Chondrocyte (in vitro differentiated cells): ENCODE data around the gene ATXN7L3B. TPM values are rescaled to one million over a fixed set of nuclear protein-coding genes. Genes with fewer than 3 reads are reported as not detected.

Experiments
- DNase-seq: peaks from one replicate; pipeline ENCODE4 v3.0.0; 2021; ENCODE audit warnings: mixed read lengths, low spot score
- H3K27ac Mint-ChIP-seq: one replicate; pipeline ENCODE4 v1.8.0; 2021; ENCODE audit warnings: mild to moderate bottlenecking, moderate library complexity, mixed read lengths; ENCODE audit not compliant: unreplicated experiment
- H3K27me3 Mint-ChIP-seq: 2 replicates; pipeline ENCODE4 v1.8.0; 2021; ENCODE audit warnings: low read depth, mixed read lengths
- H3K36me3 Mint-ChIP-seq: 2 replicates; pipeline ENCODE4 v1.8.0; 2021; ENCODE audit warnings: low read depth, mixed read lengths
- H3K4me1 Mint-ChIP-seq: 2 replicates; pipeline ENCODE4 v1.8.0; 2021; ENCODE audit warnings: low read depth, mild to moderate bottlenecking, mixed read lengths
- H3K4me3 Mint-ChIP-seq: one replicate; pipeline ENCODE4 v1.8.0; 2021; ENCODE audit warnings: mild to moderate bottlenecking, moderate library complexity, mixed read lengths; ENCODE audit not compliant: unreplicated experiment
- H3K9me3 Mint-ChIP-seq: 2 replicates; pipeline ENCODE4 v1.8.0; 2021; ENCODE audit warnings: low read depth, mixed read lengths
- total RNA-seq: library from RNA; stranded (reverse); gene quantifications from 3 replicates; pipeline ENCODE4 v1.2.1, GENCODE V29; 2021
- TF ChIP-seq, protein P1 (sequence below): fragments of 200-600 bp; sonication (generic); IDR thresholded peaks from 2 replicates; pipeline ENCODE4 v1.5.0; 2021; ENCODE audit warnings: antibody characterized with exemption, mild to moderate bottlenecking, moderate library complexity

ATXN7L3B gene
- total RNA-seq, 1 donor from 2014 or later = 24.3 TPM

DNA sequence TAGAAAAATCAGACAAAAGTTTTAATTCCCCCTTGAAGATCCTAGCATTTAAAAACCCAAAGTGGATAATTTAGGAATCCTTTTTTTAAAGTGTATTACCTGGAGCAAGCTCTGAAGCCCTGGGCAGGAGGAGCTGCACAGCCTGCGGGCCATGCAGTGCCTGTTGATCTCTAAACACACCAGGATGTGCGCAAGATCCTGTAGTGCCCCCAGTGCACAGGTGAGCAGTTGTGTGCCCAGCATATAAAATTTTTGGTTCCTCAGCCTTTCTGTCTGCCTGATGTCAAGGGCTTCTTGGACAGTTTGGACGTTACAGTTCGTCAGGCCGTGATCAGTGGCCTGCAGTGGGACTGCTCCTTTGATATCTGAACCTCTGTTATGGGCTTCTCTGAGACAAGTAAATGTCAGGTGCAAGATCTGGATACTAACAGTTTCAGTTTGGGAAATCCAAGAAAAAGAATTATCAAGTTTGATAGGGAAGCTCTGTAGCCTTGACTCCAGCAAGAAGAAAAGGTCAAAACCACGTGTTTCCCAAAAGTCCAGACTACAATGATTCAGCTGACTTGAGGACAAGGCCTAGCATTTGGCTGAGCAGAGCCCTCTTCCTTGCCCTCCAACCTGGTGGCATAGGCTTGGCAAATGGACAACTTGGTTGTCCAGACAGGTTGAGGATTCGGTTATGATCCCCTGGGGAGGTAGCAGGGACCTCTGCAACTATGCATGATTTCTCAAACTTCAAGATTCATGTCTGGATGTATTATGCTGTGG is 1.0 kb downstream of the ATXN7L3B start:
- H3K4me1 Mint-ChIP-seq = peaks cover 49% of the 10 kb centered on the region
- H3K36me3 Mint-ChIP-seq = peaks cover 29% of the 10 kb centered on the region
- no peaks in the 10 kb centered on the region for H3K27me3 Mint-ChIP-seq
- peak overlapping the region; percentile 99 for H3K27ac Mint-ChIP-seq
- peak overlapping the region; percentile 97 for H3K4me3 Mint-ChIP-seq
- TF ChIP-seq, protein P1, sequence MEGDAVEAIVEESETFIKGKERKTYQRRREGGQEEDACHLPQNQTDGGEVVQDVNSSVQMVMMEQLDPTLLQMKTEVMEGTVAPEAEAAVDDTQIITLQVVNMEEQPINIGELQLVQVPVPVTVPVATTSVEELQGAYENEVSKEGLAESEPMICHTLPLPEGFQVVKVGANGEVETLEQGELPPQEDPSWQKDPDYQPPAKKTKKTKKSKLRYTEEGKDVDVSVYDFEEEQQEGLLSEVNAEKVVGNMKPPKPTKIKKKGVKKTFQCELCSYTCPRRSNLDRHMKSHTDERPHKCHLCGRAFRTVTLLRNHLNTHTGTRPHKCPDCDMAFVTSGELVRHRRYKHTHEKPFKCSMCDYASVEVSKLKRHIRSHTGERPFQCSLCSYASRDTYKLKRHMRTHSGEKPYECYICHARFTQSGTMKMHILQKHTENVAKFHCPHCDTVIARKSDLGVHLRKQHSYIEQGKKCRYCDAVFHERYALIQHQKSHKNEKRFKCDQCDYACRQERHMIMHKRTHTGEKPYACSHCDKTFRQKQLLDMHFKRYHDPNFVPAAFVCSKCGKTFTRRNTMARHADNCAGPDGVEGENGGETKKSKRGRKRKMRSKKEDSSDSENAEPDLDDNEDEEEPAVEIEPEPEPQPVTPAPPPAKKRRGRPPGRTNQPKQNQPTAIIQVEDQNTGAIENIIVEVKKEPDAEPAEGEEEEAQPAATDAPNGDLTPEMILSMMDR = no peak
- H3K9me3 Mint-ChIP-seq = no peaks in the 10 kb centered on the region
- DNase-seq = no peak

DNA sequence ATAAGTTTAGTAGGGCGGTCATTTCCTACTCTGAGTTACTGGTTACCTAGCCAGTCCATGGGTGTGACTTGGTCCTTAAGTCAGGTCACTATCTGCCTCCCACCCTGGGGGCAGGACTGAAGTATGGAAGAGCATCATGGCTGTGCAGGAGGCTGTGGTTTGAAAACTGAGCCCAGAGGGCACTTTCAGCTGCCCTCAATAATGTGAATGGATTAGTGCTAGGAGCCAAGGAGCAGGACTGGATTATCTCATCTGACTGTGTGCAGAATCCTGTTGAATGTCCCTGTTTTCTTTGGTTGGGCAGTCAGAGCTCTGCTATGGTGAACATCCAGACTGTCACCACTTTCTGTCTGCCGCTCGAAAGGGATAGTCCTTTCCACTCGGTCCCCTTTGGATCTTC is 1.6 kb downstream of the ATXN7L3B start:
- peaks cover 49% of the 10 kb centered on the region for H3K4me1 Mint-ChIP-seq
- no peak for DNase-seq
- H3K27me3 Mint-ChIP-seq = no peaks in the 10 kb centered on the region
- H3K9me3 Mint-ChIP-seq = no peaks in the 10 kb centered on the region
- H3K36me3 Mint-ChIP-seq = peaks cover 29% of the 10 kb centered on the region
- TF ChIP-seq, protein P1 = no peak
- H3K4me3 Mint-ChIP-seq = peak overlapping the region; percentile 97
- peak overlapping the region; percentile 17 for H3K27ac Mint-ChIP-seq

DNA sequence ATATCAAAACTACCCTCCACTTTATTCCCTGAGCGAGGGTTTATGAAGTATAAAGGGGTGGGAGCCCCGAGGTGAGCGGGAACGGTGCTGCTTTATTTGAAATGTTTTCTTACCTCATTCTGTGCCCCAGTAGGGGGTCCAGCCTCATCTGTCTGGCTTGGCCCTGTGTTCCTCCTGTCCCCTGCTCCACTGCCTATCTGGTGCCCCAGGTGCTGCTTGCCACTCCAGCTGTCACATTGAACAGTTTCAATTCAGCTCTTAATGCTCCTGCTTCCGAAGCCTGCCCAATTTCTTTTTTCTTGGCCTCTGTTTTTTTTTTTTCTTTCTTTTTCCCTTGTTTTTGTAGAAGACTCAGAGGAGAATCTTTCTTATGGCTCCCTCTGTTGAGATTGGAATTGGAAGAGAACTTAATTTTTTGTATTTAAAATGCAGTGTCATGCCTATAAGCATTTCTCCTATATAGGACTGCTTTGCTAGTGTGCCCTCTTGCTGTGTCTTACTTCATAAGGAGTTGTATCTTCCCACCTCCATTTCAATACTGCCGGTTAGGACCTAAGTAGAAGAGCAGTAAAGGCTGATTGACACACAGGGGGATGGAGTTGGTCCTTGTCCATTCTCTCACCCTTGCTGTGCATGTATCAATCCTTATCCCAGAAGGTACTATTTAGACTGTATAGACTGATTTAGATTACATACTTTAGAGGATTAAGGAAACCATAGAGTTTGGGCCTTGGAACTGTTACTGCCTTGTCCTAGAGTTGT is 2.3 kb downstream of the ATXN7L3B start:
- TF ChIP-seq, protein P1 = no peak
- Mint-ChIP-seq H3K27ac (peak overlapping the region; percentile 39), H3K4me1 (peaks cover 49% of the 10 kb centered on the region), H3K27me3 (no peaks in the 10 kb centered on the region), H3K4me3 (peak overlapping the region; percentile 97), H3K36me3 (peaks cover 29% of the 10 kb centered on the region), H3K9me3 (no peaks in the 10 kb centered on the region)
- no peak for DNase-seq

DNA sequence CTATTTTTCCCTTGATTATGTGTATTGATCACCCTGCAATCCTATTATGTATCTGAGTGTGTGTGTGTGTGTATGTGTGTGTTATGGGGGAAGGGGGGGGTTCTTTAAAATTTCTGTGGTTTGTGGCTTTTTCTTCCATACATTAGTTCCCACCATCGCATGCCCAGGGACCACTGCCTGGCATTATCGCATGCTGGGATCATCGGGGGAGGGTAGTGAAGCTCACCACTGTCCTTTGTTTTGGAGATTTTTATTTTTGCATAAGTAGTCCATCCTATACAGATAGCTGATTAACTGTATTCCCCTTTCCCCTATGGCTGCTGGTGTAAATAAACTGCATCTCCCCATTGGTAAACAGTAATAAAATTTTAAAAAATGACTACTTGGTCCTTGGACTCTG is 3.4 kb downstream of the ATXN7L3B start:
- Mint-ChIP-seq H3K36me3 (peaks cover 29% of the 10 kb centered on the region), H3K4me1 (peaks cover 56% of the 10 kb centered on the region), H3K9me3 (no peaks in the 10 kb centered on the region), H3K4me3 (no peak overlapping the region), H3K27ac (no peak overlapping the region), H3K27me3 (no peaks in the 10 kb centered on the region)
- no peak for DNase-seq
- TF ChIP-seq, protein P1 = no peak

DNA sequence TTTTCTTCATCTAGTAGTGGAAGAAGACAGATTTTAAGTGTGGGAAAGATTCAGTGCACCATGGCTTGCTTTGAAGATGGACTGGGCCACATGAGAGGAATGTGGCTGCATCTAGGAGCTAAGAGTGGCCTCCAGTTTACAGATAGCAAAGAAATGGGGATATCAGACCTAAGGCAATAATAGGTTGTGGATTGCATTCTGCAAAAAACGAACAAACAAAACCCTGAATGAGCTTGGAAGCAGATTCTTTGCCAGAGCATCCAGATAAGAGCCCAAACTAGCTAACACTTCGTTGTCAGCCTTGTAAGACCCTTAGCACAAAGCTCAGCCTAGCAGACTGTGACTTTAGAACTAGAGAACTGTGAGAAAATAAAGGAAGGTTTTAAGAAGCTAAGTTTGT is 9.6 kb downstream of the ATXN7L3B start:
- Mint-ChIP-seq H3K4me1 (peaks cover 10% of the 10 kb centered on the region), H3K4me3 (no peak overlapping the region), H3K27me3 (no peaks in the 10 kb centered on the region), H3K36me3 (no peaks in the 10 kb centered on the region), H3K27ac (no peak overlapping the region), H3K9me3 (peaks cover 3% of the 10 kb centered on the region)
- no peak for DNase-seq
- TF ChIP-seq, protein P1 = no peak
